ENCODE measurements around the gene TNNC1. TPM values are rescaled to one million over a fixed set of nuclear protein-coding genes. Genes with fewer than 3 reads are reported as not detected.

TNNC1 gene
- total and polyA plus RNA-seq, 2 of the 13 experiments (the other 11 are each of a cell fraction or from before 2014, with no cell fraction given), result 11.8 to 36.4 TPM

DNA sequence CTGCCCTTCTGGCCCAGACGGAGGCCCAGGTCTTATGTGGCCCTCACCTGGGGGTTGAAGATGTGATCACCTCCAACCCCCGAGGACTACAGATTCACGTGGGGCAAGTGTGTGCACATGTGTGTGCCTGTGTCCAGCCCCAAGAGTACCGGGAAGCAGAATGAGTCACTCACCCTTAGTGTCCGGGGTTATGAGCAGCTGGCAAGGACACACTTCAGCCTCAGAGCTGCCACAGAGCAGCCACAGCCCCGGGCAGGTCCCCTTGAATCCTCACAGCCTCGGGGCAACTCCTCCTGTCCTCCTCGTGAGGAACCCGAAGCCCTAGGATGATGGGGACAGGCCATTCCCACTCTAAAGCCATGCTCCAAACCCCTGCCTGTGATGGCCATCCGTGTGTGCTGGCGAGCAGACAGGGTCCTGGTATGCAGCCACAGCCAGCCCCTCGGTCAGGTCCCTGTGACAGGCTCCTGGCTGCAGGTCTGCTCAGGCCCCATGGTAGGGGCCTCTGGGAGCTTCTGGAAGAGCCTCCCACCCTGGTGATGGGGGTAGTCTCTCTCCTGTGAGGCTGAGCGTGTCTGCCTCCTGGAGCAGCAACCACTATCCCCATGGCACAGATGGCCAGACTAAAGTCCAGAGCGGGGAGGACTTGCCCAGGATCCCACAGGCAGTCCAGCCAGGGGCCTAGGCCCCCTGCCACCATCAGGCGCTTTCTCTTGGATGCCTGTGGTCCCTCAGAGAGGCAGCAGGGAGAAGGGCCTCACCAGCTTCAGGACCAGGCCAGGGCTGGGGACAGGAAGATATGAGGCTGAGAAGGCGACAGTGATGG is 42.1 kb upstream of the TNNC1 start (continued):
- TF ChIP-seq, protein P1, sequence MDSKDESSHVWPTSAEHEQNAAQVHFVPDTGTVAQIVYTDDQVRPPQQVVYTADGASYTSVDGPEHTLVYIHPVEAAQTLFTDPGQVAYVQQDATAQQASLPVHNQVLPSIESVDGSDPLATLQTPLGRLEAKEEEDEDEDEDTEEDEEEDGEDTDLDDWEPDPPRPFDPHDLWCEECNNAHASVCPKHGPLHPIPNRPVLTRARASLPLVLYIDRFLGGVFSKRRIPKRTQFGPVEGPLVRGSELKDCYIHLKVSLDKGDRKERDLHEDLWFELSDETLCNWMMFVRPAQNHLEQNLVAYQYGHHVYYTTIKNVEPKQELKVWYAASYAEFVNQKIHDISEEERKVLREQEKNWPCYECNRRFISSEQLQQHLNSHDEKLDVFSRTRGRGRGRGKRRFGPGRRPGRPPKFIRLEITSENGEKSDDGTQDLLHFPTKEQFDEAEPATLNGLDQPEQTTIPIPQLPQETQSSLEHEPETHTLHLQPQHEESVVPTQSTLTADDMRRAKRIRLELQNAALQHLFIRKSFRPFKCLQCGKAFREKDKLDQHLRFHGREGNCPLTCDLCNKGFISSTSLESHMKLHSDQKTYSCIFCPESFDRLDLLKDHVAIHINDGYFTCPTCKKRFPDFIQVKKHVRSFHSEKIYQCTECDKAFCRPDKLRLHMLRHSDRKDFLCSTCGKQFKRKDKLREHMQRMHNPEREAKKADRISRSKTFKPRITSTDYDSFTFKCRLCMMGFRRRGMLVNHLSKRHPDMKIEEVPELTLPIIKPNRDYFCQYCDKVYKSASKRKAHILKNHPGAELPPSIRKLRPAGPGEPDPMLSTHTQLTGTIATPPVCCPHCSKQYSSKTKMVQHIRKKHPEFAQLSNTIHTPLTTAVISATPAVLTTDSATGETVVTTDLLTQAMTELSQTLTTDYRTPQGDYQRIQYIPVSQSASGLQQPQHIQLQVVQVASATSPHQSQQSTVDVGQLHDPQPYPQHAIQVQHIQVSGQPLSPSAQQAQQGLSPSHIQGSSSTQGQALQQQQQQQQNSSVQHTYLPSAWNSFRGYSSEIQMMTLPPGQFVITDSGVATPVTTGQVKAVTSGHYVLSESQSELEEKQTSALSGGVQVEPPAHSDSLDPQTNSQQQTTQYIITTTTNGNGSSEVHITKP (CRISPR knock-in tag; IDR thresholded peaks at IDR 0.05; ENCODE audit: low read depth), result no peak
- TF ChIP-seq KLF12 (CRISPR knock-in tag; IDR thresholded peaks at IDR 0.05; ENCODE audit: borderline replicate concordance) (no peak), ZNF615 (CRISPR knock-in tag; IDR thresholded peaks at IDR 0.05; ENCODE audit: borderline replicate concordance) (no peak), ZNF335 (CRISPR knock-in tag; IDR thresholded peaks at IDR 0.05) (no peak), FOXK1 (CRISPR knock-in tag; IDR thresholded peaks at IDR 0.05; ENCODE audit: borderline replicate concordance, low read depth) (no peak), ZNF83 (CRISPR knock-in tag; IDR thresholded peaks at IDR 0.05; ENCODE audit: borderline replicate concordance) (no peak), SALL1 (CRISPR knock-in tag; IDR thresholded peaks at IDR 0.05) (no peak; the same call in 1 of the 2 replicates), MAFG (CRISPR knock-in tag; IDR thresholded peaks at IDR 0.05) (no peak)
- TF ChIP-seq, protein P2, sequence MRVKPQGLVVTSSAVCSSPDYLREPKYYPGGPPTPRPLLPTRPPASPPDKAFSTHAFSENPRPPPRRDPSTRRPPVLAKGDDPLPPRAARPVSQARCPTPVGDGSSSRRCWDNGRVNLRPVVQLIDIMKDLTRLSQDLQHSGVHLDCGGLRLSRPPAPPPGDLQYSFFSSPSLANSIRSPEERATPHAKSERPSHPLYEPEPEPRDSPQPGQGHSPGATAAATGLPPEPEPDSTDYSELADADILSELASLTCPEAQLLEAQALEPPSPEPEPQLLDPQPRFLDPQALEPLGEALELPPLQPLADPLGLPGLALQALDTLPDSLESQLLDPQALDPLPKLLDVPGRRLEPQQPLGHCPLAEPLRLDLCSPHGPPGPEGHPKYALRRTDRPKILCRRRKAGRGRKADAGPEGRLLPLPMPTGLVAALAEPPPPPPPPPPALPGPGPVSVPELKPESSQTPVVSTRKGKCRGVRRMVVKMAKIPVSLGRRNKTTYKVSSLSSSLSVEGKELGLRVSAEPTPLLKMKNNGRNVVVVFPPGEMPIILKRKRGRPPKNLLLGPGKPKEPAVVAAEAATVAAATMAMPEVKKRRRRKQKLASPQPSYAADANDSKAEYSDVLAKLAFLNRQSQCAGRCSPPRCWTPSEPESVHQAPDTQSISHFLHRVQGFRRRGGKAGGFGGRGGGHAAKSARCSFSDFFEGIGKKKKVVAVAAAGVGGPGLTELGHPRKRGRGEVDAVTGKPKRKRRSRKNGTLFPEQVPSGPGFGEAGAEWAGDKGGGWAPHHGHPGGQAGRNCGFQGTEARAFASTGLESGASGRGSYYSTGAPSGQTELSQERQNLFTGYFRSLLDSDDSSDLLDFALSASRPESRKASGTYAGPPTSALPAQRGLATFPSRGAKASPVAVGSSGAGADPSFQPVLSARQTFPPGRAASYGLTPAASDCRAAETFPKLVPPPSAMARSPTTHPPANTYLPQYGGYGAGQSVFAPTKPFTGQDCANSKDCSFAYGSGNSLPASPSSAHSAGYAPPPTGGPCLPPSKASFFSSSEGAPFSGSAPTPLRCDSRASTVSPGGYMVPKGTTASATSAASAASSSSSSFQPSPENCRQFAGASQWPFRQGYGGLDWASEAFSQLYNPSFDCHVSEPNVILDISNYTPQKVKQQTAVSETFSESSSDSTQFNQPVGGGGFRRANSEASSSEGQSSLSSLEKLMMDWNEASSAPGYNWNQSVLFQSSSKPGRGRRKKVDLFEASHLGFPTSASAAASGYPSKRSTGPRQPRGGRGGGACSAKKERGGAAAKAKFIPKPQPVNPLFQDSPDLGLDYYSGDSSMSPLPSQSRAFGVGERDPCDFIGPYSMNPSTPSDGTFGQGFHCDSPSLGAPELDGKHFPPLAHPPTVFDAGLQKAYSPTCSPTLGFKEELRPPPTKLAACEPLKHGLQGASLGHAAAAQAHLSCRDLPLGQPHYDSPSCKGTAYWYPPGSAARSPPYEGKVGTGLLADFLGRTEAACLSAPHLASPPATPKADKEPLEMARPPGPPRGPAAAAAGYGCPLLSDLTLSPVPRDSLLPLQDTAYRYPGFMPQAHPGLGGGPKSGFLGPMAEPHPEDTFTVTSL (CRISPR knock-in tag; IDR thresholded peaks at IDR 0.05; ENCODE audit: borderline replicate concordance), result no peak
- TF ChIP-seq, protein P3, sequence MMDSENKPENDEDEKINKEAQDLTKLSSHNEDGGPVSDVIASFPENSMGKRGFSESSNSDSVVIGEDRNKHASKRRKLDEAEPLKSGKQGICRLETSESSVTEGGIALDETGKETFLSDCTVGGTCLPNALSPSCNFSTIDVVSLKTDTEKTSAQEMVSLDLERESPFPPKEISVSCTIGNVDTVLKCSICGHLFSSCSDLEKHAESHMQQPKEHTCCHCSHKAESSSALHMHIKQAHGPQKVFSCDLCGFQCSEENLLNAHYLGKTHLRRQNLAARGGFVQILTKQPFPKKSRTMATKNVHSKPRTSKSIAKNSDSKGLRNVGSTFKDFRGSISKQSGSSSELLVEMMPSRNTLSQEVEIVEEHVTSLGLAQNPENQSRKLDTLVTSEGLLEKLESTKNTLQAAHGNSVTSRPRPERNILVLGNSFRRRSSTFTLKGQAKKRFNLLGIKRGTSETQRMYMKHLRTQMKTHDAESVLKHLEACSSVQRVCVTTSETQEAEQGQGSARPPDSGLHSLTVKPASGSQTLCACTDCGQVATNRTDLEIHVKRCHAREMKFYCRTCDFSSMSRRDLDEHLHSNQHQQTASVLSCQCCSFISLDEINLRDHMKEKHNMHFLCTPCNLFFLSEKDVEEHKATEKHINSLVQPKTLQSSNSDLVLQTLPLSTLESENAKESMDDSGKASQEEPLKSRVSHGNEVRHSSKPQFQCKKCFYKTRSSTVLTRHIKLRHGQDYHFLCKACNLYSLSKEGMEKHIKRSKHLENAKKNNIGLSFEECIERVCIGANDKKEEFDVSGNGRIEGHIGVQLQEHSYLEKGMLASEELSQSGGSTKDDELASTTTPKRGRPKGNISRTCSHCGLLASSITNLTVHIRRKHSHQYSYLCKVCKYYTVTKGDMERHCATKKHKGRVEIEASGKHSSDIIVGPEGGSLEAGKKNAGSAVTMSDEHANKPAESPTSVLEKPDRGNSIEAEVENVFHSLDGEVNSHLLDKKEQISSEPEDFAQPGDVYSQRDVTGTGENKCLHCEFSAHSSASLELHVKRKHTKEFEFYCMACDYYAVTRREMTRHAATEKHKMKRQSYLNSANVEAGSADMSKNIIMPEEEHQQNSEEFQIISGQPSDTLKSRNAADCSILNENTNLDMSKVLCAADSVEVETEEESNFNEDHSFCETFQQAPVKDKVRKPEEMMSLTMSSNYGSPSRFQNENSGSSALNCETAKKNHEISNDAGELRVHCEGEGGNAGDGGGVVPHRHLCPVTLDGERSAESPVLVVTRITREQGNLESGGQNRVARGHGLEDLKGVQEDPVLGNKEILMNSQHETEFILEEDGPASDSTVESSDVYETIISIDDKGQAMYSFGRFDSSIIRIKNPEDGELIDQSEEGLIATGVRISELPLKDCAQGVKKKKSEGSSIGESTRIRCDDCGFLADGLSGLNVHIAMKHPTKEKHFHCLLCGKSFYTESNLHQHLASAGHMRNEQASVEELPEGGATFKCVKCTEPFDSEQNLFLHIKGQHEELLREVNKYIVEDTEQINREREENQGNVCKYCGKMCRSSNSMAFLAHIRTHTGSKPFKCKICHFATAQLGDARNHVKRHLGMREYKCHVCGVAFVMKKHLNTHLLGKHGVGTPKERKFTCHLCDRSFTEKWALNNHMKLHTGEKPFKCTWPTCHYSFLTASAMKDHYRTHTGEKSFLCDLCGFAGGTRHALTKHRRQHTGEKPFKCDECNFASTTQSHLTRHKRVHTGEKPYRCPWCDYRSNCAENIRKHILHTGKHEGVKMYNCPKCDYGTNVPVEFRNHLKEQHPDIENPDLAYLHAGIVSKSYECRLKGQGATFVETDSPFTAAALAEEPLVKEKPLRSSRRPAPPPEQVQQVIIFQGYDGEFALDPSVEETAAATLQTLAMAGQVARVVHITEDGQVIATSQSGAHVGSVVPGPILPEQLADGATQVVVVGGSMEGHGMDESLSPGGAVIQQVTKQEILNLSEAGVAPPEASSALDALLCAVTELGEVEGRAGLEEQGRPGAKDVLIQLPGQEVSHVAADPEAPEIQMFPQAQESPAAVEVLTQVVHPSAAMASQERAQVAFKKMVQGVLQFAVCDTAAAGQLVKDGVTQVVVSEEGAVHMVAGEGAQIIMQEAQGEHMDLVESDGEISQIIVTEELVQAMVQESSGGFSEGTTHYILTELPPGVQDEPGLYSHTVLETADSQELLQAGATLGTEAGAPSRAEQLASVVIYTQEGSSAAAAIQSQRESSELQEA (CRISPR knock-in tag; IDR thresholded peaks at IDR 0.05; ENCODE audit: not compliant biosample characterization), result no peak

All from HepG2 (cell line).